ENCODE results near the gene STPG2. TPM values are rescaled to one million over a fixed set of nuclear protein-coding genes. Genes with fewer than 3 reads are reported as not detected.

The STPG2 gene
- total RNA-seq, 2 donors from 2014 or later, result 0.37 to 0.71 TPM

DNA sequence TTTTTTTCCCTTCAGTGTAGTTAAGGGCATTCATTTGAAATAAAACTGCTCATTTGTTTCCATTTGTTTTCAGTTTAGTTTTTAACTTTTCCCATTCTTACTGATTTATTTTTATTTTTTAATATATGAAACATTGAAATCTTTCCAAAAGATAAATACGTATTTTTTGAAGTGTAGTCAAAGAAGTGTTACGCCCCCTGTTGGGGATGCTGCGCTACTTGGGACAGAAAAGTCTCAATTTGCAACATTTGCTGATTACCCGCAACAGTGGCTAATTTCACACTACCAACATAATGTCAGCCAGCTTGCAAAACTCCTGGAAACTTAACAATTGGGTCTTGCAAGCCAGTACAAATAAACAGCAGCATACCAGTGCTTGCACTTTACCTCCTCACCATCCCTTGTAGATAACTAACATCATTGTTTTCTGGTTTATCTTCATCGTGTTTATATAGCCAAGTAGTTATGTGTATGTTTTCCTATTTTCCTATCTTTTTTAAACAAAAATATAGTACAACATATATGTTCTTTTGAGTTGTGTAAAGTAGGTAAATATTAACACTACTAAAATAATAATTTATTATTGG is 158.6 kb downstream of the STPG2 start:
- no peak for DNase-seq (ENCODE audit: low spot score)
- Histone ChIP-seq H3K36me3 (no peaks in the 10 kb centered on the region), H3K27me3 (no peaks in the 10 kb centered on the region), H3K27ac (no peak overlapping the region), H3K4me1 (no peaks in the 10 kb centered on the region), H3K4me3 (no peak overlapping the region), H3K9me3 (no peaks in the 10 kb centered on the region)
- TF ChIP-seq, protein P1, sequence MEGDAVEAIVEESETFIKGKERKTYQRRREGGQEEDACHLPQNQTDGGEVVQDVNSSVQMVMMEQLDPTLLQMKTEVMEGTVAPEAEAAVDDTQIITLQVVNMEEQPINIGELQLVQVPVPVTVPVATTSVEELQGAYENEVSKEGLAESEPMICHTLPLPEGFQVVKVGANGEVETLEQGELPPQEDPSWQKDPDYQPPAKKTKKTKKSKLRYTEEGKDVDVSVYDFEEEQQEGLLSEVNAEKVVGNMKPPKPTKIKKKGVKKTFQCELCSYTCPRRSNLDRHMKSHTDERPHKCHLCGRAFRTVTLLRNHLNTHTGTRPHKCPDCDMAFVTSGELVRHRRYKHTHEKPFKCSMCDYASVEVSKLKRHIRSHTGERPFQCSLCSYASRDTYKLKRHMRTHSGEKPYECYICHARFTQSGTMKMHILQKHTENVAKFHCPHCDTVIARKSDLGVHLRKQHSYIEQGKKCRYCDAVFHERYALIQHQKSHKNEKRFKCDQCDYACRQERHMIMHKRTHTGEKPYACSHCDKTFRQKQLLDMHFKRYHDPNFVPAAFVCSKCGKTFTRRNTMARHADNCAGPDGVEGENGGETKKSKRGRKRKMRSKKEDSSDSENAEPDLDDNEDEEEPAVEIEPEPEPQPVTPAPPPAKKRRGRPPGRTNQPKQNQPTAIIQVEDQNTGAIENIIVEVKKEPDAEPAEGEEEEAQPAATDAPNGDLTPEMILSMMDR (IDR thresholded peaks at IDR 0.05), result no peak

DNA sequence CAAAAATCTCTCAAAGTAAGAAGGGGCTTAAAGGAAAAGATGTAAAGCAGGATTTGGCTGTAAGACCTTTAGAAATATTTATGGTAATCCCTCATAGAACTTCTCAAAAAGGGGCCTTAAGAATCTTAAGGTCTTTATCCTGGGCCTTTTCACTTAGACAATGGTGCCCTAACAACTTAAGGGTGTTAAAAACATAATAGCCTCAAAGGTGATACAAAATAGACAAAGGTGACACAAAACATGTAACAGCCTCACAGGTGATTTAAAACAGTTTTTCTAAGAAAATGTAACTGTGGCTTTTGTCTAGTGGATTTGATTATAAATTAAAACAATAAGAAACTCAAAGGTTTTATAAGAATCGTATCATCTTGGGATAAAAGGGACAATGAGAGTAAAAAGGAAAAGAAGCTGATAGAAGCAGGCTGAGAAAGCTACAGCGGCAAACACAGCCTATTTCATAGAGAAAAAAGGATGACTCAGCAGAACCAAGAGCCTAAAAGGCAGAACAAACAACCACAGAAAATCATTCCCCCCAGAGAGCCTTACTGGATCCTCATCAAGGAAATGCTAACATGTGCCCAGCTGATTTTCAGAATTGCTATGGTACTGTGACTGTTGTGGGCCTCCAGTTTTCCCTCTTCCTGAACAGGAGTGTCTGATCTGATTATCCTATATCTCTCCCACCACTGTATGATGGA is 164.3 kb downstream of the STPG2 start:
- Histone ChIP-seq H3K4me3 (no peak overlapping the region), H3K27ac (no peak overlapping the region), H3K4me1 (no peaks in the 10 kb centered on the region), H3K36me3 (no peaks in the 10 kb centered on the region), H3K9me3 (no peaks in the 10 kb centered on the region), H3K27me3 (no peaks in the 10 kb centered on the region)
- TF ChIP-seq, protein P1 (IDR thresholded peaks at IDR 0.05), result no peak
- no peak for DNase-seq (ENCODE audit: low spot score)

DNA sequence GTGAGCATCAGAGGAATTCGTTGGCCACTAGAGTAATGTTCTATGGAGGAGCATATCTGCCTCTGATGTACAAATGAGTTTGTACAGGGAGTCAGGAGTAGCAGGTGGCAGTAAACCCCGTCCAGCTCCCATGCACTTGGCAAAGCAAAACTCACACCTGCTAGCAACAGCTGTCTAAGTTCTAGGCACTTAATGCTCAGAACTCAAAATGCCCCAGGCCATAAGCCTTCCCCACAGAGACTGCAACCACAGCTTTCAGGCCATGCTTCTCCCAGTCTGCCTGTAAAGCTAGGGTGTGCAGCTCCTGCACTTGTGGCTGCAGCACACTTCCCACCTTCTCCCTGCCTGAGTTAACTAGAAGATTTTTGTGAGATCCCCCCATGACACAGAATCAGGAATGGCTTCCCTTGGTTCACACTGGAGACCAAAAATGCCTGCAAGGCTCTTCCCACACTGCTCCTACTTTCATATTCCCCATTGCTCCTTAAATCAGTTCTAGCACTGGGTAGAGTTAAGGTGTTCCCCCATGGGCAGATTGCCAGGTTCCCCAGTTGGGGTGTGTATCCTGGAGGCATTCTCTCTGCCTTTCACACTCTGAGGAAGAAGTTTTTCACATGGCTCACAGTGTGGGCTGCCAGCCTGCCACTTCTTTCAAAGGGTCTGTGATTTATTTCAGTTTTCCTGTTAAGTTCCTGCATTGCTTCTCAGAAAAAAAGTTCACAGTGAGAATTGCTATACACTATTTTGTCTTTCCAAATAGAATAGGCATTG is 189.9 kb downstream of the STPG2 start:
- TF ChIP-seq, protein P1 (IDR thresholded peaks at IDR 0.05), result no peak
- no peaks in the 10 kb centered on the region for H3K27me3 ChIP-seq
- no peak overlapping the region for H3K4me3 ChIP-seq
- no peak for DNase-seq (ENCODE audit: low spot score)
- H3K4me1 ChIP-seq, result no peaks in the 10 kb centered on the region
- no peaks in the 10 kb centered on the region for H3K36me3 ChIP-seq
- H3K27ac ChIP-seq, result no peak overlapping the region
- no peaks in the 10 kb centered on the region for H3K9me3 ChIP-seq

DNA sequence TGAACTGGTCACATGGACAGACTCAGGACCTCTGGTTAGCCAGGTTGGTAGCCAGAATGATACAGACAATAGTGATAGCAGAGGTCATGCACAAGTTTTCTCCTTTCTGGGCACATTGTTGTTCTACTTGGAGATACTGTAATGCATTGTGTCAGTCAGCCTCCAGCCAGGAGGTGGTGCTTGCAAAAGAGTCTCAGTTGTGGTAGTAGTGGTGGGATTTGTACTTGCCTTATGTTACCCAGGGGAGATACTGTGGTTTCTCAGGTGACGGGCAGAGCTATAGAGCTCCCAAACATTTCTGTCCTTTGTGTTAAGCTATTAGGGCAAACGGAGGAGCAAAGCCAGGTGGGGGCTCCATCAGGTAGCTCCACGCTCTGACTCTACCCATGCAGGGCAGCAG is 190.5 kb downstream of the STPG2 start:
- Histone ChIP-seq H3K9me3 (no peaks in the 10 kb centered on the region), H3K36me3 (no peaks in the 10 kb centered on the region), H3K4me3 (no peak overlapping the region), H3K27ac (no peak overlapping the region), H3K27me3 (no peaks in the 10 kb centered on the region), H3K4me1 (no peaks in the 10 kb centered on the region)
- TF ChIP-seq, protein P1 (IDR thresholded peaks at IDR 0.05), result no peak
- no peak for DNase-seq (ENCODE audit: low spot score)

DNA sequence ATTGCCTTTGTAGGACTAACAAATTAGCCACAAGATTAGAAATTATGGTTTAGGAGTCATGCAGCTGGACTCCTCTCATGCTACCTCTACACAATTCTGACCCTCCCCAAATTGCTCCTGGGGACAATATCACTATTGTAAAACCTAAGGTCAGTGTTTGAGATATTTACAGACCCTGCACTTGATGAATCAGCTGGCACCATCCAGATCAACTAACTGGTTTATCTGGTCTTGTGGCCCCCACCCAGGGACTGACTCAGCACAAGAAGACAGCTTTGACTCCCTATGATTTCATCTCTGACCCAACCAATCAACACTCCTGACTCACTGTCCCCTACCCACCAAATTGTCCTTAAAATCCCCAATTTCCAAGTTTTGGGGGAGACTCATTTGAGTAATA is 192.4 kb downstream of the STPG2 start:
- no peak for DNase-seq (ENCODE audit: low spot score)
- Histone ChIP-seq H3K4me3 (no peak overlapping the region), H3K9me3 (no peaks in the 10 kb centered on the region)

More for the DNA sequence above, 192.4 kb downstream of the STPG2 start:
- Histone ChIP-seq H3K36me3 (no peaks in the 10 kb centered on the region), H3K27me3 (no peaks in the 10 kb centered on the region), H3K27ac (no peak overlapping the region), H3K4me1 (no peaks in the 10 kb centered on the region)
- TF ChIP-seq, protein P1 (IDR thresholded peaks at IDR 0.05), result no peak
